HG03565 (cell line): ENCODE results near the gene CHI3L2.
A peak's percentile ranks its signal among the peaks of the same experiment; 100 is the strongest.
"Not testable (repeated sequence)": the region's sequence is repeated elsewhere in the genome, so short reads cannot be mapped to it uniquely, and the experiment has no call there.

Experiments
- ATAC-seq: cut with Tn5 transposase; IDR thresholded peaks from one replicate; pipeline ENCODE4 v1.9.1; 2021; ENCODE audit warnings: mild to moderate bottlenecking, moderate library complexity; ENCODE audit not compliant: unreplicated experiment

The CHI3L2 gene

GRCh38 chr1:111201275-111202090 is 26.0 kb upstream of the CHI3L2 start:
- ATAC-seq: no peak

DNA sequence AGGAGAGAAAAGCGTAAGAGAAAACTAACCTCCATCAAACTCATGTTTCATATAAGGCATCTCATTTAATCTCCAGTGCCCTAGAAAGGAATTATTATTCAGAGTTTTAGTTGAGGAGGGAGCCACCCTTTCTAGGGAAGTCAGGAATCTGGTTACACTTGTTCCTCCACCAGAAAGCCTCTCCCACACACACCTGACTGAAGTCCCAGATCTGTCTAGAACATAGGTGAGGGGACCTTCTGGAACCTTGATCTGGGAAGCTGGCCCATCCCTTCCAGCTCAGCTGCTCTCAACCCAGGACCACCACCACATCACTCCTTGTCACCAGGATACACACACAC is 25.2 kb upstream of the CHI3L2 start:
- no peak for ATAC-seq

- ATAC-seq: no peak
These were observed 24.5 kb upstream of the CHI3L2 start for GRCh38 chr1:111202707-111203623.

- ATAC-seq: peak; percentile 26
These were observed 23.8 kb upstream of the CHI3L2 start for GRCh38 chr1:111203681-111204200.

- peak; percentile 51 for ATAC-seq
These were observed 23.1 kb upstream of the CHI3L2 start for GRCh38 chr1:111204201-111204982.

DNA sequence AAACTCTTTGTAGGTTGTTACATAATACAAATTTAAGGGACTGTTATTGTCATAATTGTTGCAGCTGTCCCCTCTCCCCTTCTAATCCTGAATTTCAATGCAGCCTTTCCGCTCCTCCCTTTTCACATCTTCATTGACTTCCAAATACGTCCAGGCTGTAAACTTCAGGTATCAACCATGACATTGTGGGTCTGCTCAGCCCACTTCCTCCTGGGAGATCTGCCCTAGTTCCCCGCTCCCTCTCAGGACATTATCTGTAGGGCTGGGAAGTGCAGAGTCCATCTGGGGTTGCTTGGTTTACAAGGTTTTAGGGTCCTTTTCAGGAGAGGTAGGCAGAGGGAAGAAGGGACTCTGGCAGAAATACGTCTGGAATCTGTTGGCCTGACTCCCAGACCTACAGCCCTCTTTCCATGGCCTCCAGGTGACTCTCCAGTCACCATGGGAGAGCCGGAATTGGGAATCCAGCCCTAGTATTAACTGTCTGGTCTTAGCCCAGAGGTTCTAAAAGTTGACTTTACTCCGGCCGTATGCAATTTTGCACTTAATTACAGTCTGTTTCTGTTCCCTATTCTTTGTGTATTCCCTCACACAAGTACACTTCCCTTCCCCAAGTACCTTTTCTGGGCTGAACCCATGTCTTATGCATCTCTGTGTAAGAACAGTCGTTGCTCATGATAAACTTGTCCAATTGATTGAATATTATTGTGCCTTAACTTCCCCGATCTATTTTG is 22.4 kb upstream of the CHI3L2 start:
- no peak for ATAC-seq

- no peak for ATAC-seq
These were observed 21.8 kb upstream of the CHI3L2 start for GRCh38 chr1:111205714-111206050.

DNA sequence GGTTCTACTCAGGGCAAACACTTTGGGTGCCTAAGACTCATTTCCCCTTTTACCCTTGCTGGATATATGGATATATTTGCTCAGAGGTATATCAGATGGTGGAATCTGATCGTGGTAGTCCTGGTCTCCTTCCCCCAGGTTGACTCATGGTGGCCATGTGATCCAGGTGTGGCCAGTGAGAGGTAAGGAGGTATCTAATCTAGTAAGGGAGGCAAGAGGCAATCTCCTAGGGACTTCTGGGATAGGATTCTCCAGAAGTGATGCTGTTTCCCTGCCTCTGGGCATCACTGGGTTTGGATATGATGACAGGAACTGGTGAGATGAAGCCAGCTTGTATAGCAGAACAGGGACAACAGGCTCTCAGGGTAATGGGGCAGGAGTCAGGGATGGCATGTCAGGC is 18.6 kb upstream of the CHI3L2 start:
- ATAC-seq: no peak

DNA sequence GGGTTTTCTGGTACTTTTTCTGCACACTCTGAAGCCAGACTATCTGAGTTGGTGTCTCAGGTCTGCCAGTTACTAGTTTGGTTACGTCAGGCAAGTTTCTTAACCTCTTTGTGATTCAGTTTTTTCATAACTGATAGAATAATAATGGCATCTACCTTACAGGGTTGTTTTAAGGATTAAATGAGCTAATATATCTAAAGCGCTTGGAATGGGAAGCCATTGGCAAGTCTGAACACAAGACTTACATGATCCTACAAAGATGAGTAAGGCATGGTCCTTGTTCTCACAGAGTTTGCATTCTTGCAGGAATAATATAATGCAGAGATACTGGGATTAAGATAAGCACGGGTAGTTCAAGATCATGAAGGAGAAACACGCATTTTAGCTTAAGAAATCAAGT is 17.9 kb upstream of the CHI3L2 start:
- ATAC-seq: no peak

DNA sequence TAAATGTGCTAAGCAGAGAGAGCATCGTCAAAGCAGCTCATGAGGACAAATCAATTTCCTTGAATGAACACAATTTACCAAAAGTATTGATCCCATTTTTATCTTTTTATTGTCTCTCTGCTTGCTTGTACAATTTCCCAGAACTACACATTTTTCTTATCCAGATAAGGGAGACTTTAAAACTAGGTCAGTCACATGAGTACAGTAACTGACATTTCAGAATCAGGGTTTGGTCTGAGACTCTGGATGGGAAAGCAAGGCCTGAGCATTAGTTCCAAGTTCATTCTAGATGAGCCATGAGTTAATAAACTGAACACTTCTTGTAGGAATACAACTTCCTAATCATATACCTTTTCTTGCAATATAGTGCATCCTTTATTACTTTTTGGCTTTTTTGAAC is 15.6 kb upstream of the CHI3L2 start:
- no peak for ATAC-seq

- ATAC-seq: no peak
These were observed 14.7 kb upstream of the CHI3L2 start for GRCh38 chr1:111212634-111213335.

DNA sequence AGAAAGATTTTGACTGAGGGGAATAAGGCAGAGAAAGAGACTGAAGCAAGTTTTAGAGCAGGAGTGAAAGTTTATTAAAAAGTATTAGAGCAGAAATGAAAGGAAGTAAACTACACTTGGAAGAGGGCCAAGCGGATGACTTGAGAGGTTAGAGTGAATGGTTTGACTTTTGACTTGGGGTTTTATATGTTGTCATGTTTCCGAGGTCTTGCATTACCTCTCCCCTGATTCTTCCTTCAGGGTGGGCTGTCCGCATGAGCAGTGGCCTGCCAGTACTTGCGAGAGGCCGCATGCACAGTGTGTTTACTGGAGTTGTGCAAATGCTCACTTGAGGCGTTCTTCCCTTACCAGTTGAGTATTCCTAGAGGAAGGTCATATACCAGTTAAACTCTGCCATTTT is 14.1 kb upstream of the CHI3L2 start:
- ATAC-seq: no peak

- ATAC-seq: no peak
These were observed 13.3 kb upstream of the CHI3L2 start for GRCh38 chr1:111214074-111214801.

DNA sequence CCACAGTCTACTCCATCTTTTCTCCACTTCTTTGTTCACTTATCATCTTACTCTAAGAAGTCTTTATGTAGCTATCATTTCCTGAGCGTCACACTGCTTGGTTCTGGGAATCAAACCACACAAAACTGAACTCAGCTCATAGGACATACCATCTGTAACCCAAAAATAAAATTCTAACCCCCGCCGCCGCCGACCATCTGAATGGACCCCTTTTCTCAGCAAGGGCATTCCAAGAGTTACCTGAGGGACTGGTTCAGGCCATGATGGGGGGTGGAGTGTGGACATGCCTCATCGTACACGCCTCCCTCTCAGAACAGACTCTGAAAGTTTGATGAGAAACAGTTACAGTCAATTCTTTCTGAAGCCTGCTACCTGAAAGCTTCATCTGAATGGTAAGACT is 12.6 kb upstream of the CHI3L2 start:
- no peak for ATAC-seq

- ATAC-seq: not testable (repeated sequence)
These were observed 12.2 kb upstream of the CHI3L2 start for GRCh38 chr1:111215285-111215684.

- ATAC-seq: no peak
These were observed 10.8 kb upstream of the CHI3L2 start for GRCh38 chr1:111216751-111217150.

- no peak for ATAC-seq
These were observed 10.2 kb upstream of the CHI3L2 start for GRCh38 chr1:111217183-111217910.

DNA sequence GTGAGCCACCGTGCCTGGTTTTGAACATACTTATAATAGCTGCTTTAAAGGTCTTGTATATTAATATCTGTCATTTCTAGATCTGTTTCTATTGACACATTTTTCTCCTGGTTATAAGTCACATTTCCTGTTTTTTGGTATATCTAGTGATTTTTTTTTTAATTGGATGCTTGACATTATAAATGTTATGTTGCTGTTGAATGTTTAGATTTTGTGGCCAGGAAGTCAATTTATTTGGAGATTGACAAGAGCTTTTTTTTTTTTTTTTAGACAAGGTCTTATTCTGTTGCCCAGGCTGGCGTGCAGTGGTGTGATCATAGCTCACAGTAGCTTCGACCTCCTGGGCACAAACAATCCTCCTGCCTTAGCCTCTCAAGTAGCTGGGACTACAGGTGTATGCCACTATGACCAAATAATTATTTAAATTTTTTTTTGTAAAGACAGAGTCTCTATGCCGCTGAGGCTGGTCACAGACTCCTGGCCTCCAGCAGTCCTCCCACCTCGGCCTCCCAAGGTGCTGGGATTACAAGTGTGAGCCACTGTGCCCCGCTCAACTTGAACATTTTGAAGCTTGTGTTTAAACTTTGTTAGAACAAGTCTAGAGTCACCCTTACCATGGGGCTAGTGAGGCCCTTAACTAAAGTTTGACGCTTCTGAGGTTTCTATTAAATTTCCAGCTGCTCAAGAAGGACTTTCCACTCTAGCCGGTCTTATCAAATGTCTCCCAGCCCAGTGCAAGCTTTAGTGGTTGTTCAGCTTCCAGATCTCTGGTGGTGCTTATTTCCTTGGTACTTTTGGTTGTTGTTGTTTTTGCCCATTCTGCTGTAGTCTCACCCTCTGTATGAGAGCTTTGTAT is 8.6 kb upstream of the CHI3L2 start:
- ATAC-seq: no peak
